ENCODE data around the gene HAL. TPM values are rescaled to one million over a fixed set of nuclear protein-coding genes. Genes with fewer than 3 reads are reported as not detected.
"Not testable (repeated sequence)": the region's sequence is repeated elsewhere in the genome, so short reads cannot be mapped to it uniquely, and the experiment has no call there.

HAL gene
- total RNA-seq, 1 experiment from 2014 or later, result not detected

DNA sequence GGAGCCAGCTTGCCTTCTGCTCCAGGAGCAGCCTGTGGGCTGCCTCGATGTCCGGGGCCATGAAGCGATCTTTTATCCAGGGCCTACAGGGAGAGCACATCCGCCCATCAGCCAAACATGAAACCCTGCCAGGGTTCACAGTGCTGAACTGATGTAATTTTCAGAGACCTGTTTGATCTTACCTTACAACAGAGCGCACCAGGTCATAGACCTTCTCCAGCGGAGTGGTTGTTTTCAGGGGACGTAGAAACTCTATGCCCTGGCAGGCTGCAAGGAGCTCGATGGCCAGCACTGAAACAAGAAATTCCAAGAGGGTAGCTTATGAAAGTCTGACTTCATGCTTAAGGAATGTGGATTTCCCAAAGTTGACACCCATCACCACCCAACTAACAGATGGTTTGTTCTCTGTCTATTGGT lies 19.7 kb downstream of the HAL start:
- peak; percentile 15 for DNase-seq (ENCODE audit: low read depth)

- no peak for DNase-seq (ENCODE audit: low read depth)
Measured at GRCh38 chr12:95975491-95975890, 20.7 kb downstream of the HAL start.

DNA sequence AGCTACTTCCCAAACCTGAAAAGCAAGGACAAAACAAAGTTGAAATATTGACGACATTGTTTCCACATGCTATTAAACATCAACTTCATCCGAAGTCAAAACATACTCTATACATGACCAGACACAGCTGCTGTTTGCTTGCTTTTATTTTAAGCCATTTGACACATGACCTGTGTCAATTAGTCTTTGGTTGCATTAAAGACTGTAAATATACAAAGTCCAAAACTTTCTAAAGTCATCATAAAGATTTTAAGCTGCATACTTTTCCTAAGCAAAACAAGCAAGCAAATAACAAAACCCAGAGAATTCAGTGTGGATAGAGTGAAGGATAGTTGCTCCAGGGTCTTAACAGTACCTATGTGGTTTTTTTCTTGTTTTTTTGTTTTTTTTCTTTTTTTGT lies 21.8 kb downstream of the HAL start:
- DNase-seq (ENCODE audit: low read depth), result no peak

DNA sequence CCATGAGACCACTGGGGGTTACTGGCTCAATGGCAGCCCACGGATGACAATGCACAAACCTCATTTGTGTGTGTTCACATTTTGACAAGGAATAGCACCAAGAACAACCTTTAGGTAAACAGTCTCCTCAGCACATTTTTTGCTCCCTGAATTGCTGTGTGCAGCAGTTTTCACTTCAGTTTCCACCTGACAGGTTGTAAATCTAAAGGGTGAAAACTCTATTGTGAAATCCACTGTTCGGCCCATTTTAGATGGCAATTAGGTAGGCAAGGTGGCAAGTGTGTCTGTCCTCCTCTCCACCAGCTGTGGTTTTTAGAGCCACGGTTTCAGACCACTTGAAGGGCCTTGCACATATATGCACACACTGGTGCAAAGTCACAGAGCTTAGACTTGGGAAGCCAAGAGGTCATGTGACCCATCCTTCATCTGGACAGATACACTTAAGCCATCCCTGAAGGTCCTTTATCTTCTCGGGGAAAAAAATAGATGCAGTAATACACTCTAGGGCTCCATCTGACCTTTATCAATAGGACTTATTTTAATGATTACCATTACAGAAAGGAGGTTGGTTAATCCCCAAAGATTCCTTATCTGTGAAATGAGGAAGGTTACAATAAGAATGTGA lies 23.2 kb downstream of the HAL start:
- DNase-seq (ENCODE audit: low read depth), result no peak

- no peak for DNase-seq (ENCODE audit: low read depth)
Measured at GRCh38 chr12:95970905-95971304, 25.2 kb downstream of the HAL start.

DNA sequence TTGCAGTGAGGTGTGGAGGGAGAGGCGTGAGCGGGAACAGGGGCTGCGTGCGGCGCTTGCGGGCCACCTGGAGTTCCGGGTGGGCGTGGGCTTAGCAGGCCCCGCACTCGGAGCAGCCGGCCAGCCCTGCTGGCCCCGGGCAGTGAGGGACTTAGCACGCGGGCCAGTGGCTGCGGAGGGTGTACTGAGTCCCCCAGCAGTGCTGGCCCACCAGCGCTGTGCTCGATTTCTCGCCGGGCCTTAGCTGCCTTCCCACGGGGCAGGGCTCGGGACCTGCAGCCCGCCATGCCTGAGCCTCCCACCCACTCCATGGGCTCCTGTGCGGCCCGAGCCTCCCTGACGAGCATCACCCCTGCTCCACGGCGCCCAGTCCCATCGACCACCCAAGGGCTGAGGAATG lies 27.0 kb downstream of the HAL start:
- not testable (repeated sequence) for DNase-seq (ENCODE audit: low read depth)

DNA sequence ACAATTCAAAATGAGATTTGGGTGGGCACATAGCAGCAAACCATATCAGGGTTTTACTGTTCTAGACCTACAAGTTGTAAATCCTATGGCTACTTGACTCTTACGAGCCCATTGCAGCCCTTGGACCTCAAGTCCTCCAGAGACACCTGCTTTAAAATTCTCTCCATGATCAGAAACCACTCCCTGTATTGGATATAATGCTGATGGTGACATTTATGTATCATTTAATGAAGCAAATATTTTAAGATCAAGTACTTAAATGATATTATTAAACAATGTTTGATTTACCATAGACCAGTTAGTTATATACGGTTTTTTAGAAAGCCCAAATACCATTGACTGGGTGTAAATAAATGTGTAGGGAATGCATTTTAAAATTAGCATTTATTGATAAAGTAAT lies 28.8 kb downstream of the HAL start:
- no peak for DNase-seq (ENCODE audit: low read depth)

GRCh38 chr12:95966287-95966870 lies 29.8 kb downstream of the HAL start:
- no peak for DNase-seq (ENCODE audit: low read depth)

DNA sequence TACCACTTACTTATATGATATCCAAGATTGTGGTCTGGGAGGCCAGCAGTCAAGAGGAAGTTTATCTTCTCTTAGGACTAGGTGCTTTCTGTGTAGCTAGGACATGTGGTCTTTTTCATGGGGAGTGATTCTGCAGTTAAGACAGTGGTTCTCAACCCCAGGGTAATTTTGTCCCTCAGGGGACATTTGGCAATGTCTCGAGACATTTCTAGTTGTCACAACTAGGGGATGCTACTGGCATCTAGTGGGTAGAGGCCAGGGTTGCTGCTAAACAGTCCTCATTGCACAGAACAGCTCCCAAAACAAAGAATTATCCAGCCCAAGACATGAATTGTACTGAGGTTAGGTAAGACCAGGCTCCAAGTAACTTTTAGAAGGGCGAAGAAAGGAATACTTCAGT lies 33.0 kb downstream of the HAL start:
- no peak for DNase-seq (ENCODE audit: low read depth)

DNA sequence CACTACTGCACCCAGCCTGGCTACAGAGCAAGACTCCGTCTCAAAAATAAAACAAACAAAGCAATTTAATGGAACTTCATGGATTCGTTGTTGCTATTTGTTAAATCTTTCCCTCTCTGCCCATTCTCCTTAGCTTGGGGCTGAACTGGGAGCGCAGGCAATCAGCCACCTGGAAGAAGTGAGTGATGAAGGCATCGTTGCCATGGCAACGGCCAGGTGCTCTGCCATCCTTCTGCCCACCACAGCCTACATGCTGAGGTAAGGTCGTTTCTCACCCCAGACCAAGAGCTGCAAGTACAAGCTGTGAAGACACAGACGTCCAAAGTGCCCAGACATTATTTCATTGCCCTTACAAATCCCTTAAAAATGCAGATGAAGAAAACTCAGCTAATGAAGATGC lies 33.9 kb downstream of the HAL start:
- no peak for DNase-seq (ENCODE audit: low read depth)

DNA sequence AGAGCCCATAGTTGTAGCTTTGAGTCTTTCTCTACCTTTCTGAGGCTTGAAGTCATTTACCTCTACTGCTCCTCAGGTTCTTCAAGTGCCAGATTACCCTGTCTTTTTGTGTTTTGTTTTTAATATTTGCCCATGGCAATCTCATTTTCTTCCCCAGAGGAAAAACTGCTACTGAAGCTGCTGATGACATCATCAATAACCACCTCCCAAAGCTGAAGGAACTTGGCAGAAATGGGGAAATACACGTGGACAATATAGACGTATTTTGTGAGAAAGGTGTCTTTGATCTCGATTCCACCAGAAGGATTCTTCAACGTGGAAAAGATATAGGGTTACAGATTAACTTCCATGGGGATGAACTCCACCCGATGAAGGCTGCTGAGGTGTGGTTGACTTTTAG lies 35.9 kb downstream of the HAL start:
- no peak for DNase-seq (ENCODE audit: low read depth)

GRCh38 chr12:95959107-95959506 lies 37.0 kb downstream of the HAL start:
- no peak for DNase-seq (ENCODE audit: low read depth)

GRCh38 chr12:95956557-95957145 lies 39.5 kb downstream of the HAL start:
- no peak for DNase-seq (ENCODE audit: low read depth)

- DNase-seq (ENCODE audit: low read depth), result no peak
Measured at GRCh38 chr12:95955549-95956159, 40.5 kb downstream of the HAL start.

DNA sequence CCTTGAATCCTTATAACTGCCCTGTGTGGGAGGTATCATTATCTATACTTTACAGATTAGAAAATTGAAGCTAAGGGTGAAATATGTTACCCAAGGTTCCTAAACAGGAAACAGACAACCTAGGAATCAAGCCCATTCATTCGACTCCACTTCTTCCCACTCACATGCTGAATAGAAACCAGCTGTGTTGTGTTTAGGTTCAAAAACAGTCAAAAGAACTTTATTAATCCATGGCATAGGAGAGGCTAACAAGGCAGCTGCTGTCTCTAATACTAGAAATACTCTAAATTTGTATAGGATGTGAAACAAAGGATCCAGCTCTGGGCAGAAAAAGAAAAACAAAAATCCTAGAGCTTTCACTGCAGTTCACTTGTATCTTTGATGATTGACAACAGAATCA lies 43.1 kb downstream of the HAL start:
- no peak for DNase-seq (ENCODE audit: low read depth)

DNA sequence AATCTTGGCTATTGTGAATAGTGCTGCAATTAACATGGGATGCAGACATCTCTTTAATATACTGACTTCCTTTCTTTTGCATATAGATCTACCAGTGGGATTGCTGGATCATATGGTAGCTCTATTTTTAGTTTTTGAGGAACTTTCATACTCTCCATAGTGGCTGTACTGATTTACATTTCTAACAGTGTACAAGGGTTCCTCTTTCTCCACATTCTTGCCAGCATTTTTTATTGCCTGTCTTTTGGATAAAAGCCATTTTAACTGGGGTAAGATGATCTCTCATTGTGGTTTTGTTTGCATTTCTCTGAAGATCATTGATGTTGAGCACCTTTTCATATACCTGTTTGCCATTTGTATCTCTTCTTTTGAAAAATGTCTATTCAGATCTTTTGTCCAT lies 44.6 kb downstream of the HAL start:
- DNase-seq (ENCODE audit: low read depth), result no peak

- no peak for DNase-seq (ENCODE audit: low read depth)
Measured at GRCh38 chr12:95949477-95950206, 46.5 kb downstream of the HAL start.

DNA sequence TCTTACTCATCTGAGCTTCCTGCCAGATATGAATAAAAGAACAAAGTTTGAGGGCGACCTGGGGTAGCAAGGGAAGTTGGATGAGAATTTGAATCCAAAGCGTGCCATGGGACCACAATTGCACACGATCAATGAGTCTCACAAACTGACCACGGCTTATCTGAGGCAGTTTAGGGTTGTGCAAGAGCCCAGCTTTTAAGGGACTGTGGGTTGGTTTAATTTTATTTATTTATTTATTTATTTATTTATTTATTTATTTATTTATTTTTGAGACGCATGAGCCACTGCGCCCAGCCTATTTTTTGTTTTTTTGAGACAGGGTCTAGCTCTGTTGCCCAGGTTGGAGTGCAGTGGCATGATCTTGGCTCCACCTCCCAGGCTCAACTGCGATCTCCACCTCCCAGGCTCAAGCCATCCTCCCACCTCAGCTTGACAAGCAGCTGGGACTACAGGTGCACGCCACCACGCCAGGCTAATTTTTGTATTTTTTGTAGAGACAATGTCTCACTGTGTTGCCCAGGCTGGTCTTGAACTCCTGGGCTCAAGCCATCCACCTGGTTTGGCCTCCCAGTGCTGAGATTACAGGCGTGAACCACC lies 51.9 kb downstream of the HAL start:
- no peak for DNase-seq (ENCODE audit: low read depth)

DNA sequence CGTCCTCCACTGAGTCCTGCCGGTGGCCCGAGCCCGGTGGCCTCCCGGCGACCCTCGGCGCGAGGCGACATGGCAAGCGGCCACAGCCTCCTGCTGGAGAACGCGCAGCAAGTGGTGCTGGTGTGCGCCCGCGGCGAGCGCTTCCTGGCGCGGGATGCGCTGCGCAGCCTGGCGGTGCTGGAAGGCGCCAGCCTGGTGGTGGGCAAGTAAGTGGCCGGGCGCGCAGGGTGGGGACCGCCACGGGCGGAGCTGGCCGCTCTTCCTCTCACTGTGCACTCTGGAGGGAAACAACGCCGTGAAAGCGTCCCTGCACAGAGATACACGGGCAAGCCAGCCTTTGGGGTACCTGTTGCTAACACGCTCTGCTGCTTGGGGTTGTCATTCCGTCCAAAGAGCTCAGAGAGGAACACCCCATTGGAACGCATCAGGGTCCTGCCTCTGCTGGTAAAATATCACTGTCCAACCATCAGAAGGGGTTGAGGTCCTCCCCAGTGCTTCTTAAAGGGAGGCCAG lies 52.8 kb downstream of the HAL start, which contains the start of gene AMDHD1:
Gene AMDHD1, plus strand, starts transcription at position 2 of the 513 bp plus-strand sequence. Its CDS starts 68 bp downstream, at position 70.
- DNase-seq (ENCODE audit: low read depth), result peak; percentile 80

DNA sequence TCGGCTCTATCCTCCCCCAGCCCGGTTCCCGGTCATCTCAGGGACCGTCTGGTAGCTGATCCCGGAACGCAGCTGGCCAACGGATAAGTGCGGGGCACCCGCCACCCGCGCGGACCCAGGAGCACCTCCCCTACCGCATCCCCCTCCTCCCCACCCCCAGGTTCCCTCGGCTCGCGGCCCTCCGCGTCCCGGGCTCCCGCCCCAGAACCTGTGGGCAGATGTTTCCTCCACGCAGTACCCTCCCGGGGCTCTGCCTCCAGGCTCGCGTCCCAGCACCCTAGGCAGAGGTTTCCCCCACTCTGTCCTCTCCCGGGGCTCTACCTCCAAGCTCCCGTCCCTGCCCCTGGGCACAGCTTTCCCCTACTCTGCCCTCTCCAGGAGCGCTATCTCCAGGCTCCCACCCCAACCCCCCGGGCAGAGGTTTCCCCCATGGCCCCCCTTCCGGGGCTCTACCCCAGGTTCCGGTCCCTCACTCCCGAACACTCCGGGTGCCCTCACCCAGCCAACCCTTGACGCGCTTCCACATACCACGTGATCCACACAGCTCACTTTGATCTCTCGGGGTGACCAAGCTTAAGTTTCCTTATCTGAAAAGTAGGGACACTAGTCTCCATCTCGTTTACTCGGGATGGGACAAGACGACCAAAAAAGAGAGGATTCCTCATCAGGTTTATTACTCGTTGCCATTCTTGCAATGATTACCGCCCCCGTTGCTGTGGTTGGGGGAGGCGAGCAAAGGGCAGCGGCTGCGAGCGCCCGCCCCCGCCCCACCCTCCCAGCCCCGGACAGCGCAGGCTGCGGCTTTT lies 53.4 kb downstream of the HAL start, which contains the start of gene CCDC38:
Gene CCDC38, minus strand, starts transcription at position 91 of the 806 bp plus-strand sequence. CDS start 6,105 bp downstream, outside the sequence.
- peak; percentile 92 for DNase-seq (ENCODE audit: low read depth)

- DNase-seq (ENCODE audit: low read depth), result no peak
Measured at GRCh38 chr12:95942101-95942523, 54.0 kb downstream of the HAL start.

All from Daoy (cell line).